GM12878 (cell line): ENCODE measurements around the gene MAML3. TPM values are rescaled to one million over a fixed set of nuclear protein-coding genes. Genes with fewer than 3 reads are reported as not detected.

Source experiments
- ATAC-seq: fragments of 200-7000 bp; cut with Tn5 transposase; 3 replicates; pipeline ENCODE4 v1.9.1; 2020; ENCODE audit warnings: mild to moderate bottlenecking, moderate library complexity
- BruUV-seq: library from RNA; stranded (reverse); fragments of 400-500 nt; replicated peaks from 2 replicates; lab custom pipeline; 2021; lab: Mats Ljungman, UMichigan
- CTCF ChIA-PET: fragments of 300-600 bp; sonication (Branson Sonifier 250); formaldehyde crosslinking; extraction: SDS; loops from one replicate; lab custom pipeline; 2021; ENCODE audit warnings: inconsistent platforms; lab: Yijun Ruan, JAX
- POLR2A ChIA-PET: fragments of 350-600 bp; formaldehyde crosslinking; extraction: SDS; loops from one replicate; lab custom pipeline; 2021; ENCODE audit warnings: inconsistent platforms; lab: Charles Lee
- RAD21 ChIA-PET: fragments of 300-600 bp; sonication (Branson Sonifier 250); formaldehyde crosslinking; loops from one replicate; lab custom pipeline; 2023; ENCODE audit warnings: antibody characterized with exemption; ENCODE audit not compliant: unreplicated experiment; lab: Charles Lee
- SMC1A ChIA-PET: fragments of 300-600 bp; sonication (Branson Sonifier 250); formaldehyde crosslinking; loops from one replicate; lab custom pipeline; 2023; ENCODE audit not compliant: unreplicated experiment, uncharacterized antibody; lab: Charles Lee
- DNase-seq: peaks from one replicate; pipeline ENCODE4 v3.0.0-alpha.2; 2011; ENCODE audit warnings: low read depth, low spot score
- FAIRE-seq: peaks from 3 replicates; lab custom pipeline; 2011; peaks lifted over from hg19 to GRCh38; lab: Jason Lieb, UNC
- H2AFZ ChIP-seq: 2 replicates; pipeline ENCODE4 v1.6.0; 2011; ENCODE audit warnings: low read depth, low read length, control low read depth; ENCODE audit not compliant: control insufficient read depth
- H3K27ac ChIP-seq: 2 replicates; pipeline ENCODE4 v1.5.1; 2011; ENCODE audit warnings: control low read depth; ENCODE audit not compliant: control insufficient read depth, insufficient read depth
- H3K27me3 ChIP-seq, 2 experiments: replicated peaks in 1 of 2; 2 replicates each; pipeline versions ENCODE4 v1.6.0 to v1.6.1; 2011; ENCODE audit warnings: low read length in 1 of 2; ENCODE audit not compliant: control insufficient read depth in 2 of 2, insufficient read depth in 2 of 2
- H3K36me3 ChIP-seq, 2 experiments: 2 replicates each; pipeline ENCODE4 v1.5.1; 2011; ENCODE audit warnings: low read length in 1 of 2; ENCODE audit not compliant: control insufficient read depth in 2 of 2, insufficient read depth in 2 of 2
- H3K4me1 ChIP-seq: 2 replicates; pipeline ENCODE4 v1.6.1; 2011; ENCODE audit warnings: mild to moderate bottlenecking, low read length, moderate library complexity, mixed read lengths; ENCODE audit not compliant: control insufficient read depth, insufficient read depth
- H3K4me2 ChIP-seq: 2 replicates; pipeline ENCODE4 v1.6.0; 2011; ENCODE audit warnings: control low read depth; ENCODE audit not compliant: control insufficient read depth, insufficient read depth
- H3K4me3 ChIP-seq: fragments of 200-600 bp; sonication (generic); 2 replicates; pipeline ENCODE4 v1.5.1; 2016
- H3K79me2 ChIP-seq: 2 replicates; pipeline ENCODE4 v1.6.0; 2011; ENCODE audit warnings: low read length; ENCODE audit not compliant: control insufficient read depth, insufficient read depth
- H3K9ac ChIP-seq: 2 replicates; pipeline ENCODE4 v1.8.0; 2011; ENCODE audit warnings: low read length, control low read depth, mixed read lengths; ENCODE audit not compliant: control insufficient read depth, insufficient read depth
- H3K9me3 ChIP-seq: replicated peaks from 3 replicates; pipeline ENCODE4 v1.5.1; 2011; ENCODE audit warnings: mild to moderate bottlenecking, low read length; ENCODE audit not compliant: control insufficient read depth, insufficient read depth
- H4K20me1 ChIP-seq: 2 replicates; pipeline ENCODE4 v1.6.0; 2011; ENCODE audit not compliant: control insufficient read depth, insufficient read depth
- JUND ChIP-seq: IDR thresholded peaks from 2 replicates; pipeline ENCODE4 v1.6.1; 2012; ENCODE audit warnings: low read depth, mild to moderate bottlenecking, low read length, improper control_type of control experiment, moderate library complexity
- RBBP5 ChIP-seq: fragments of 200-600 bp; sonication (generic); conservative IDR thresholded peaks from 2 replicates; pipeline ENCODE4 v1.6.1; 2016
- WGBS: methylation state at CpG from one replicate; pipeline ENCODE4 v1.1.6; 2016; ENCODE audit warnings: low lambda C conversion rate; ENCODE audit not compliant: insufficient replicate concordance, insufficient coverage; ENCODE audit errors: missing lambda C conversion rate; 5-methylcytosine and 5-hydroxymethylcytosine counted together
- in situ Hi-C: fragments of 300-500 bp; cut with MboI; formaldehyde crosslinking; loops from 9 replicates; pipeline ENCODE4 v1.14.3; 2018; ENCODE audit warnings: mixed read lengths
- intact Hi-C: fragments of 100-400 bp; cut with micrococcal nuclease; formaldehyde crosslinking; loops from one replicate; pipeline ENCODE4 v1.14.2; 2022; ENCODE audit not compliant: unreplicated experiment
- polyA plus RNA-seq, 11 experiments: library from polyadenylated mRNA; depleted of rRNA in 4 of 11; unstranded in 6 of 11; stranded (reverse) in 5 of 11; fragments of >200 nt; fragmentation: Nextera tagmentation in 4 of 11; fragmentation: Illumina TruSeq in 1 of 11; extraction: Ambion mirVana in 4 of 11; extraction: Trizol in 1 of 11; gene quantifications; 1 replicate in 1 of 11; 2 replicates in 10 of 11; pipeline versions ENCODE4 v1.2.1 to v1.2.3, GENCODE V29; 2011 to 2016; ENCODE audit warnings: inconsistent platforms in 2 of 11, missing spikeins in 2 of 11, low read depth in 1 of 11
- total RNA-seq, 4 experiments: library from RNA; depleted of rRNA in 3 of 4; stranded (reverse); fragments of >200 nt in 3 of 4; fragmentation: Illumina TruSeq in 1 of 4; extraction: Trizol in 1 of 4; gene quantifications; 2 replicates each; pipeline versions ENCODE4 v1.2.1 to v1.2.3, GENCODE V29; 2013 to 2021
- TF ChIP-seq, protein P1 (sequence below): fragments of 450-650 bp; IDR thresholded peaks from 2 replicates; pipeline ENCODE4 v1.6.1; 2018; ENCODE audit warnings: mild to moderate bottlenecking, low read depth, moderate library complexity; ENCODE audit not compliant: partially characterized antibody
- TF ChIP-seq, protein P2 (sequence below): fragments of 450-650 bp; formaldehyde crosslinking; IDR thresholded peaks from 2 replicates; pipeline ENCODE4 v1.4.0; 2022; ENCODE audit warnings: mild to moderate bottlenecking, moderate library complexity
- TF ChIP-seq, protein P3 (sequence below): IDR thresholded peaks from 2 replicates; pipeline ENCODE4 v1.6.1; 2012; ENCODE audit warnings: improper control_type of control experiment, low read depth, low read length; ENCODE audit not compliant: insufficient replicate concordance

The MAML3 gene
- total and polyA plus RNA-seq, 10 of the 15 experiments (the other 5 are each of a cell fraction or from before 2014, with no cell fraction given) = under 0.01 to 0.53 (median 0.06) TPM; not detected in 2

DNA sequence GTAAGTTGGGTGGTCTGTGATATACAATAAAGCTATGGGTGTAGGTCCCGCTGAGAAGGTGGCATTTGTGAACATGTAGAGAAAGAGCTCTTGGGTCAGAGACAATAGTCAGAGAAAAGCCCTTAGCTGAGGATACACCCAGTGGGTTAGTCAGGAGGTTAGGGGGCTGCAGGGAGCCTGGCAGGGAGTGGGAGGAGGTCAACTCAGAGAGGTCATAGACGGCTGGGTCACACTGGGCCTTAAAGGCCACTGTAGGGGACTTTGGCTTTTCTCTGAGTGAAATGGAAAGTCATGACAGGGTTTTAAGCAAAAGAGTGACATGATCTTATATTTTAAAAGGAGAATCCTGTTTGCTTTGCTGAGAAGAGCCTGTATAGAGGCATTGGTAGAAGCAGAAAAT is 471.7 kb downstream of the MAML3 start (continued):
- TF ChIP-seq, protein P1, sequence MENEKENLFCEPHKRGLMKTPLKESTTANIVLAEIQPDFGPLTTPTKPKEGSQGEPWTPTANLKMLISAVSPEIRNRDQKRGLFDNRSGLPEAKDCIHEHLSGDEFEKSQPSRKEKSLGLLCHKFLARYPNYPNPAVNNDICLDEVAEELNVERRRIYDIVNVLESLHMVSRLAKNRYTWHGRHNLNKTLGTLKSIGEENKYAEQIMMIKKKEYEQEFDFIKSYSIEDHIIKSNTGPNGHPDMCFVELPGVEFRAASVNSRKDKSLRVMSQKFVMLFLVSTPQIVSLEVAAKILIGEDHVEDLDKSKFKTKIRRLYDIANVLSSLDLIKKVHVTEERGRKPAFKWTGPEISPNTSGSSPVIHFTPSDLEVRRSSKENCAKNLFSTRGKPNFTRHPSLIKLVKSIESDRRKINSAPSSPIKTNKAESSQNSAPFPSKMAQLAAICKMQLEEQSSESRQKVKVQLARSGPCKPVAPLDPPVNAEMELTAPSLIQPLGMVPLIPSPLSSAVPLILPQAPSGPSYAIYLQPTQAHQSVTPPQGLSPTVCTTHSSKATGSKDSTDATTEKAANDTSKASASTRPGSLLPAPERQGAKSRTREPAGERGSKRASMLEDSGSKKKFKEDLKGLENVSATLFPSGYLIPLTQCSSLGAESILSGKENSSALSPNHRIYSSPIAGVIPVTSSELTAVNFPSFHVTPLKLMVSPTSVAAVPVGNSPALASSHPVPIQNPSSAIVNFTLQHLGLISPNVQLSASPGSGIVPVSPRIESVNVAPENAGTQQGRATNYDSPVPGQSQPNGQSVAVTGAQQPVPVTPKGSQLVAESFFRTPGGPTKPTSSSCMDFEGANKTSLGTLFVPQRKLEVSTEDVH = no peak

DNA sequence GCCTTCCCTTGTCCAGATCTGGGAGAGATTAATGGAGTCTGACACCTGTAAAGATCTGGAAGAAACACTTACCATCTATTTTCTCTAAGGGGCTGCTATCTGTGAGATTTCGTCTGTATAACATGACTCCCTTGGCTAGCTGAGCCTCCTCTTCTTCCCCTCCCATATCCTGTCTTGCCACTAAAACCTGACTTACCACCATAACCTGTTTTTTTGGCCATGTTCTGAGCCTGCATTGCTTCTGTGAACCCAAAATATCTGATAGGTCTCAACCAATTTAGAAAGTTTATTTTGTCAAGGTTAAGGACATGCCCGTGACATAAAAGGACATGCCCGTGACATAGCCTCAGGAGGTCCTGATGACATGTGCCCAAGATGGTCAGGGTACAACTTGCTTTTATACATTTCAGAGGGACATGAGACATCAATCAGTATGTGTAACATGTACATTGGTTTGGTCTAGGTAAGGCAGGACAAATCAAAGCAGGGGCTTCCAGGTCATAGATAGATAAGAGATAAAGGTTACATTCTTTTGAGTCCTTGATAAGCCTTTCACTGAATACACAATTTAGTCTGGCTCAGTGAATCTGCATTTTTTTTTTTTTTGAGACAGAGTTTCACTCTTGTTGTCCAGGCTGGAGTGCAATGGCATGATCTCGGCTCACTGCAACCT is 476.9 kb downstream of the MAML3 start:
- ChIA-PET CTCF (interaction anchor here (1.1 kb wide), 1 partner anchor 54 kb away, joined by 3 read pairs; no protein-coding TSS in a partner anchor), RAD21 (no interaction called here), SMC1A (interaction anchor here (1.0 kb wide), 1 partner anchor 11 kb away, joined by 4 read pairs; no protein-coding TSS in a partner anchor), POLR2A (no interaction called here)
- Histone ChIP-seq H3K79me2 (no peaks in the 10 kb centered on the region), H3K9me3 (no peaks in the 10 kb centered on the region; the same call in 2 of the 3 replicates), H3K27ac (no peak overlapping the region), H3K4me1 (peaks cover 4% of the 10 kb centered on the region; the same call in 1 of the 2 replicates), H3K4me2 (no peak overlapping the region), H2AFZ (no peak overlapping the region), H3K36me3 (peaks cover 0 to 11% of the 10 kb centered on the region in 2 experiments; a peak in 3 of 4 replicates), H3K9ac (no peak overlapping the region), H3K27me3 (no peaks in the 10 kb centered on the region), H4K20me1 (no peaks in the 10 kb centered on the region), H3K4me3 (no peak overlapping the region)
- WGBS = 69% methylated on average over 4 of the region's 4 CpGs
- DNase-seq (no peak), FAIRE-seq (no peak), ATAC-seq (no peak)
- in situ Hi-C loops (no loop called here), intact Hi-C loops (no loop called here)
- no TSS peak for BruUV-seq
- TF ChIP-seq RBBP5 = no peak
- TF ChIP-seq, protein P2, sequence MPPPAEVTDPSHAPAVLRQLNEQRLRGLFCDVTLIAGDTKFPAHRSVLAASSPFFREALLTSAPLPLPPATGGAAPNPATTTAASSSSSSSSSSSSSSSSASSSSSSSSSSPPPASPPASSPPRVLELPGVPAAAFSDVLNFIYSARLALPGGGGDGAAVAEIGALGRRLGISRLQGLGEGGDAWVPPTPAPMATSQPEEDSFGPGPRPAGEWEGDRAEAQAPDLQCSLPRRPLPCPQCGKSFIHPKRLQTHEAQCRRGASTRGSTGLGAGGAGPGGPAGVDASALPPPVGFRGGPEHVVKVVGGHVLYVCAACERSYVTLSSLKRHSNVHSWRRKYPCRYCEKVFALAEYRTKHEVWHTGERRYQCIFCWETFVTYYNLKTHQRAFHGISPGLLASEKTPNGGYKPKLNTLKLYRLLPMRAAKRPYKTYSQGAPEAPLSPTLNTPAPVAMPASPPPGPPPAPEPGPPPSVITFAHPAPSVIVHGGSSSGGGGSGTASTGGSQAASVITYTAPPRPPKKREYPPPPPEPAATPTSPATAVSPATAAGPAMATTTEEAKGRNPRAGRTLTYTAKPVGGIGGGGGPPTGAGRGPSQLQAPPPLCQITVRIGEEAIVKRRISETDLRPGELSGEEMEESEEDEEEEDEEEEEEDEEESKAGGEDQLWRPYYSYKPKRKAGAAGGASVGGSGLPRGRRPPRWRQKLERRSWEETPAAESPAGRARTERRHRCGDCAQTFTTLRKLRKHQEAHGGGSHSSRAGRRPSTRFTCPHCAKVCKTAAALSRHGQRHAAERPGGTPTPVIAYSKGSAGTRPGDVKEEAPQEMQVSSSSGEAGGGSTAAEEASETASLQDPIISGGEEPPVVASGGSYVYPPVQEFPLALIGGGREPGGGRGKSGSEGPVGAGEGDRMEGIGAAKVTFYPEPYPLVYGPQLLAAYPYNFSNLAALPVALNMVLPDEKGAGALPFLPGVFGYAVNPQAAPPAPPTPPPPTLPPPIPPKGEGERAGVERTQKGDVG = no peak
- no peak for TF ChIP-seq JUND
- TF ChIP-seq, protein P3, sequence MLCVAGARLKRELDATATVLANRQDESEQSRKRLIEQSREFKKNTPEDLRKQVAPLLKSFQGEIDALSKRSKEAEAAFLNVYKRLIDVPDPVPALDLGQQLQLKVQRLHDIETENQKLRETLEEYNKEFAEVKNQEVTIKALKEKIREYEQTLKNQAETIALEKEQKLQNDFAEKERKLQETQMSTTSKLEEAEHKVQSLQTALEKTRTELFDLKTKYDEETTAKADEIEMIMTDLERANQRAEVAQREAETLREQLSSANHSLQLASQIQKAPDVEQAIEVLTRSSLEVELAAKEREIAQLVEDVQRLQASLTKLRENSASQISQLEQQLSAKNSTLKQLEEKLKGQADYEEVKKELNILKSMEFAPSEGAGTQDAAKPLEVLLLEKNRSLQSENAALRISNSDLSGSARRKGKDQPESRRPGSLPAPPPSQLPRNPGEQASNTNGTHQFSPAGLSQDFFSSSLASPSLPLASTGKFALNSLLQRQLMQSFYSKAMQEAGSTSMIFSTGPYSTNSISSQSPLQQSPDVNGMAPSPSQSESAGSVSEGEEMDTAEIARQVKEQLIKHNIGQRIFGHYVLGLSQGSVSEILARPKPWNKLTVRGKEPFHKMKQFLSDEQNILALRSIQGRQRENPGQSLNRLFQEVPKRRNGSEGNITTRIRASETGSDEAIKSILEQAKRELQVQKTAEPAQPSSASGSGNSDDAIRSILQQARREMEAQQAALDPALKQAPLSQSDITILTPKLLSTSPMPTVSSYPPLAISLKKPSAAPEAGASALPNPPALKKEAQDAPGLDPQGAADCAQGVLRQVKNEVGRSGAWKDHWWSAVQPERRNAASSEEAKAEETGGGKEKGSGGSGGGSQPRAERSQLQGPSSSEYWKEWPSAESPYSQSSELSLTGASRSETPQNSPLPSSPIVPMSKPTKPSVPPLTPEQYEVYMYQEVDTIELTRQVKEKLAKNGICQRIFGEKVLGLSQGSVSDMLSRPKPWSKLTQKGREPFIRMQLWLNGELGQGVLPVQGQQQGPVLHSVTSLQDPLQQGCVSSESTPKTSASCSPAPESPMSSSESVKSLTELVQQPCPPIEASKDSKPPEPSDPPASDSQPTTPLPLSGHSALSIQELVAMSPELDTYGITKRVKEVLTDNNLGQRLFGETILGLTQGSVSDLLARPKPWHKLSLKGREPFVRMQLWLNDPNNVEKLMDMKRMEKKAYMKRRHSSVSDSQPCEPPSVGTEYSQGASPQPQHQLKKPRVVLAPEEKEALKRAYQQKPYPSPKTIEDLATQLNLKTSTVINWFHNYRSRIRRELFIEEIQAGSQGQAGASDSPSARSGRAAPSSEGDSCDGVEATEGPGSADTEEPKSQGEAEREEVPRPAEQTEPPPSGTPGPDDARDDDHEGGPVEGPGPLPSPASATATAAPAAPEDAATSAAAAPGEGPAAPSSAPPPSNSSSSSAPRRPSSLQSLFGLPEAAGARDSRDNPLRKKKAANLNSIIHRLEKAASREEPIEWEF = no peak
